HEK293 (cell line): ENCODE data around the gene SIN3A.

ENCODE experiments used
- CTCF ChIP-seq: fragments of 450-650 bp; formaldehyde crosslinking; IDR thresholded peaks from 2 replicates; pipeline ENCODE4 v1.5.1; 2016; ENCODE audit warnings: missing biosample characterization, missing genetic modification characterization
- KLF9 ChIP-seq: fragments of 450-650 bp; formaldehyde crosslinking; IDR thresholded peaks from 2 replicates; pipeline ENCODE4 v1.5.1; 2016; ENCODE audit warnings: missing biosample characterization, missing genetic modification characterization, low read depth
- PRDM10 ChIP-seq: fragments of 450-650 bp; formaldehyde crosslinking; IDR thresholded peaks from 2 replicates; pipeline ENCODE4 v1.5.1; 2016; ENCODE audit warnings: missing biosample characterization, missing genetic modification characterization
- TRIM28 ChIP-seq: IDR thresholded peaks from 2 replicates; pipeline ENCODE4 v1.6.1; 2011; ENCODE audit warnings: low read length, control low read depth, borderline replicate concordance
- ZBTB7A ChIP-seq: fragments of 450-650 bp; formaldehyde crosslinking; IDR thresholded peaks from 2 replicates; pipeline ENCODE4 v1.5.1; 2016; ENCODE audit warnings: low read depth, missing biosample characterization, missing genetic modification characterization
- ZIC2 ChIP-seq: fragments of 450-650 bp; formaldehyde crosslinking; IDR thresholded peaks from 2 replicates; pipeline ENCODE4 v1.5.1; 2016; ENCODE audit warnings: missing biosample characterization, missing genetic modification characterization
- ZNF266 ChIP-seq: fragments of 450-650 bp; formaldehyde crosslinking; IDR thresholded peaks from 2 replicates; pipeline ENCODE4 v1.5.1; 2016; ENCODE audit warnings: missing biosample characterization, missing genetic modification characterization, low read depth
- ZNF292 ChIP-seq: fragments of 450-650 bp; formaldehyde crosslinking; IDR thresholded peaks from 2 replicates; pipeline ENCODE4 v1.5.1; 2016; ENCODE audit warnings: low read depth, missing biosample characterization, missing genetic modification characterization, borderline replicate concordance
- ZNF510 ChIP-seq: fragments of 450-650 bp; formaldehyde crosslinking; IDR thresholded peaks from 2 replicates; pipeline ENCODE4 v1.5.1; 2018; ENCODE audit warnings: mild to moderate bottlenecking, missing genetic modification characterization, missing biosample characterization; ENCODE audit not compliant: insufficient replicate concordance
- ZNF518A ChIP-seq: fragments of 450-650 bp; formaldehyde crosslinking; conservative IDR thresholded peaks from 2 replicates; pipeline ENCODE4 v1.5.1; 2016; ENCODE audit warnings: low read depth, missing biosample characterization, missing genetic modification characterization
- ZNF629 ChIP-seq: fragments of 450-650 bp; formaldehyde crosslinking; IDR thresholded peaks from 2 replicates; pipeline ENCODE4 v1.5.1; 2017; ENCODE audit warnings: missing biosample characterization, missing genetic modification characterization
- ZNF830 ChIP-seq: fragments of 450-650 bp; IDR thresholded peaks from 2 replicates; pipeline ENCODE4 v1.5.0; 2018; ENCODE audit warnings: missing biosample characterization, missing genetic modification characterization, low read depth, mild to moderate bottlenecking, moderate library complexity
- ZSCAN4 ChIP-seq: fragments of 450-650 bp; formaldehyde crosslinking; IDR thresholded peaks from 2 replicates; pipeline ENCODE4 v1.5.1; 2017; ENCODE audit warnings: missing biosample characterization, missing genetic modification characterization
- ZSCAN5A ChIP-seq: fragments of 450-650 bp; formaldehyde crosslinking; IDR thresholded peaks from 2 replicates; pipeline ENCODE4 v1.5.1; 2016; ENCODE audit warnings: missing biosample characterization, missing genetic modification characterization

- no peak for TF ChIP-seq ZSCAN5A (tag by site-specific recombination)
- TF ChIP-seq ZBTB7A (tag by site-specific recombination), result no peak
- no peak for TF ChIP-seq ZIC2 (tag by site-specific recombination)
- no peak for TF ChIP-seq ZNF629 (tag by site-specific recombination)
- TF ChIP-seq CTCF (tag by site-specific recombination), result no peak
- TF ChIP-seq ZNF518A (tag by site-specific recombination), result no peak
- TF ChIP-seq ZNF292 (tag by site-specific recombination), result no peak
- TF ChIP-seq TRIM28, result no peak
- no peak for TF ChIP-seq PRDM10 (tag by site-specific recombination)
- TF ChIP-seq KLF9, result no peak
- TF ChIP-seq ZNF510 (tag by site-specific recombination), result no peak
- TF ChIP-seq ZSCAN4 (tag by site-specific recombination), result no peak
- no peak for TF ChIP-seq ZNF830 (tag by site-specific recombination)
- no peak for TF ChIP-seq ZNF266
Measured at GRCh38 chr15:75352186-75353080, 99.1 kb downstream of the SIN3A start.
